Measurements from ENCODE around the gene FAM210A.

FAM210A gene

GRCh38 chr18:13620206-13620672 lies 106.1 kb downstream of the FAM210A start:
- DNase-seq, result no peak

DNA sequence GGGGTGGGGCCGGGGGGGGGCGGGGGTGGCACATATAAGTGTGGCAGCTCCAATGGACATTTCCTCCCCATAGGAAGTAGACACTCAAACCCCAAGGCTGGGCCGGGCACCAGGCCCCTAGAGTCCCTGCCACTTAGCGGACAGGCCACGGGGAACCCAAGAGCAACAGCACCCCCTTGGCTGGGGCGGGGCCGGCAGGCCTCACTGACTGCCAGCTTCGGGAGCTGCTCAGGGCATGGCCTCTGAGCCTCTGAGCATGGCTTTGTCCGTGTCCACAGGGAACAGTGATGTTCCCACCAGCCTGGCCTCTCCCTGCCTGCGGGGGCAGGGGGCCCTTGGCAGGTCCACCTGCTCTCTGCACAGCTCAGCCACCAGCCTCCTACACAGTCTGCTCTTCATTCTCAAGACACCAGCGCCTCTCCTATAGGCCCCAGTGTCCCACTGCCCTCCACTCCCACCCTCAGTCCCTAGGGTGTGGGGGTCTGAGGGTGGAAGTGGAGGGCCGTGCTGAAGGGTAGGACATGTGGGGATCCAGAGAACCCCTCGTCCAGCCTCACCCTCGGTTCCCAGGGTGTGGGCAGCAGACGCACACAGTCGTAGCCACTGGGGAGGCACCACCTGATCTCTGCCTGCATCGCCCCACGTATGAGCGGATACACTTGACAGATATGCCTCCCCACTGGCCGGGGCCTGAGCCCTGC lies 106.7 kb downstream of the FAM210A start:
- peak; percentile 43 for DNase-seq

DNA sequence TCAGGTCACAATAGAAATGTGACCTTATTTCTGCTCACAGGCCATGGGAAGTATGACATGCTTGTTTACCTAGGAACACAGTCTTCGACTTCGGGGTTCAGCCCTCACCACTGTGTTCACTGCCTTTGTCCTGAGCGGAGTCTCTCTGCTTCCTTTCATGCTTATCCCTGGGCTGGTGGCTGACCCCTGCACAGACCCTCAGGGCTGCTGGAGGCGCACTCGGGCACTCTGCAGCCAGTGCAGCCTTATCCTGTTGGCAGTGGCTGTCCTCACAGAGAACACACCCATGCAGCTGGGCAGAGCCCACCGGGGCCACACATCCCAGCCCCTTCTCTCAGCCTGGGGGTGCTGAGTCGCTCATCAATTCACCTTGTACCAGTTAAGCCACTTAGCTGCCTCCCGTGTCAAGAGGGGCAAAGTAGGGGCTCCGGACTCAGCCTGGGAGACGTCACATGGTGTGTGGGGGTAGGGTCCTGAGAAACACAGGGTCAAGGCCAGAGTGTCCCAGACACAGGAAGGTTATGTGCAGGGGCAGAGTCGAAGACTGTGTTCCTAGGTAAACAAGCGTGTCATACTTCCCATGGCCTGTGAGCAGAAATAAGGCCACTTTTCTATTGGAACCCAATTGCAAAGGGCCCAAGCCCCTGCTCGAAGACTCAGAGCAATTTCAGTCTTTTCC lies 107.5 kb downstream of the FAM210A start:
- no peak for DNase-seq

GRCh38 chr18:13617826-13618515 lies 108.4 kb downstream of the FAM210A start:
- no peak for DNase-seq

- DNase-seq, result no peak
Observed at GRCh38 chr18:13616525-13617035, 109.8 kb downstream of the FAM210A start.

- DNase-seq, result no peak
Observed at GRCh38 chr18:13616041-13616440, 110.3 kb downstream of the FAM210A start.

- DNase-seq, result no peak
Observed at GRCh38 chr18:13615432-13615861, 110.9 kb downstream of the FAM210A start.

- peak; percentile 73 for DNase-seq
Observed at GRCh38 chr18:13614641-13615288, 111.6 kb downstream of the FAM210A start.

DNA sequence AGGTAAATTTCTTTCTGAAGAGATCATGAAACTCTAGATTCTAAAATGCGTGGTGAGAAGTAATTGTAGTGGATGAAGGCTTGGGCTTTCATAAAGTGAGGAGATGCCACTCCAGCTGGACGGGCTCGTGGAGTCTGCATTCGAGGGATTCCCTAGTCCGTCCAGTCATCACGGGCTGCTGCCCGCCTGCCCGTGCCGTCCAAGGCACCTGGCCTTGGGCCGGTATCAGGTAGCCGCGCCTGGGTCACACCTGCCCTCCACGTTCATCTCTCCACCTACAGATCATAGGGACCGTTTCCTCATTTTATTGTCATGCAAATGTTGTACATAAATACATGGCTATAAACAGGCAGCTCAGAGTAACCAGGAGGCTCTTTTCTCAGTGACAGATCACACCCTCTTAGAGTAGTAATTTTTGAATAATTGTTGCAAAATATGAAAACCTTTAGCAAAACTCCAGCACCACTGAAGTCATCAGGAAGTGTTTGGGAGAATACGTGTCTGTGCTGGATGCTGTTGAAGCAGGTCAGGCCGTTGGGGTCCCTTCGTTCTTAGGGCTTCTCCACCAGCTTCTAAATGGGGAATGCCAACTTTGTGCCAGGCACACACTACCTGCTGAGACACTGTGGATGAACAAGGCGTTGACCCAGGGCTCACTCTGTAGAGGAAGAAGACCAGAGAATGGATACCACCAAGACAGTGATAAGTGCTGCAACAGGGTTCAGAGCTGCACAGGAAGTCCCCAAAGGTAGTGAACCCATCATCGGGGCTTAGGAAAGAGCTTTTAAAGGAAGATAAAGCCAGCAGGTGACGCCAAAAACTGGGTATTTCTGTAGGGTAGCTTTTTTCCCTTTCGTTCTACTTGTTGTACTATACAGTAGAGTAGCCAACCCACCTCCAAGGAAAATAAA lies 112.5 kb downstream of the FAM210A start:
- no peak for DNase-seq
